Upper lobe of left lung (tissue), 6 donors: ENCODE results near the gene ANKRD30A. TPM values are rescaled to one million over a fixed set of nuclear protein-coding genes. Genes with fewer than 3 reads are reported as not detected.

Source experiments
- ATAC-seq, 2 donors: fragments of 200-7000 bp; cut with Tn5 transposase; one replicate each; pipeline ENCODE4 v1.9.1; 2022; ENCODE audit warnings: mild to moderate bottlenecking in 2 of 2, moderate library complexity in 2 of 2; ENCODE audit not compliant: low FRiP score in 2 of 2
- DNase-seq, 2 donors: peaks; one replicate each; pipeline ENCODE4 v3.0.0-alpha.2; 2019 to 2020
- H3K27ac ChIP-seq, 4 donors: fragments of 200-600 bp; sonication (generic); one replicate each; pipeline ENCODE4 v1.5.1; 2016 to 2019
- H3K27me3 ChIP-seq, 4 donors: fragments of 200-600 bp; sonication (generic); one replicate each; pipeline ENCODE4 v1.5.1; 2017 to 2019
- H3K36me3 ChIP-seq, 4 donors: fragments of 200-600 bp; sonication (generic); one replicate each; pipeline ENCODE4 v1.5.1; 2016 to 2019
- H3K4me1 ChIP-seq, 4 donors: fragments of 200-600 bp; sonication (generic); one replicate each; pipeline ENCODE4 v1.5.1; 2018 to 2019
- H3K4me3 ChIP-seq, 4 donors: fragments of 200-600 bp; sonication (generic); one replicate each; pipeline ENCODE4 v1.5.1; 2017 to 2019; ENCODE audit warnings: mild to moderate bottlenecking in 2 of 4, moderate library complexity in 1 of 4
- H3K9me3 ChIP-seq, 4 donors: fragments of 200-600 bp; sonication (generic); one replicate each; pipeline ENCODE4 v1.5.1; 2018 to 2019
- CTCF ChIP-seq, 6 experiments: fragments of 450-650 bp in 4 of 6; fragments of 200-600 bp in 2 of 6; sonication (generic) in 2 of 6; IDR thresholded peaks; one replicate each; pipeline ENCODE4 v1.5.1; 2016 to 2019; ENCODE audit warnings: antibody characterized with exemption in 6 of 6
- EP300 ChIP-seq, 4 donors: sonication (generic); formaldehyde crosslinking; IDR thresholded peaks; one replicate each; pipeline ENCODE4 v1.5.1; 2017; ENCODE audit warnings: antibody characterized with exemption in 4 of 4, control low read depth in 2 of 4
- POLR2A ChIP-seq, 4 donors: fragments of 450-650 bp; IDR thresholded peaks; one replicate each; pipeline ENCODE4 v1.5.1; 2016 to 2017; ENCODE audit warnings: antibody characterized with exemption in 4 of 4, mild to moderate bottlenecking in 2 of 4
- POLR2AphosphoS5 ChIP-seq, 2 donors: sonication (generic); formaldehyde crosslinking; IDR thresholded peaks; one replicate each; pipeline ENCODE4 v1.5.1; 2017; ENCODE audit warnings: antibody characterized with exemption in 2 of 2
- WGBS, 2 donors: methylation state at CpG; one replicate each; pipeline ENCODE4 v1.1.5; 2017 to 2018; 5-methylcytosine and 5-hydroxymethylcytosine counted together
- total RNA-seq, 6 donors: library from RNA; depleted of rRNA in 4 of 6; stranded (reverse); fragments of >200 nt in 4 of 6; gene quantifications; one replicate each; pipeline versions ENCODE4 v1.1.0 to v1.2.1, GENCODE V29; 2016 to 2021
- donor health status: DM: no; HTN: no; CAD: no; lungs with moderate emphysema.
- donor health status: DM: no; HTN: yes; CAD: no; lungs with severe emphysema.

ANKRD30A gene
- total RNA-seq, 6 donors from 2014 or later = not detected

GRCh38 chr10:37206132-37206531, 80.7 kb downstream of the ANKRD30A start:
- no peak for DNase-seq
- no peak overlapping the region for H3K4me3 ChIP-seq
- 83 to 85% methylated on average over 3 of the region's 3 CpGs for WGBS, 2 donors
- no peaks in the 10 kb centered on the region for H3K9me3 ChIP-seq
- H3K27me3 ChIP-seq = no peaks in the 10 kb centered on the region
- H3K36me3 ChIP-seq = no peaks in the 10 kb centered on the region
- no peak for ATAC-seq
- H3K27ac ChIP-seq = no peak overlapping the region
- no peaks in the 10 kb centered on the region for H3K4me1 ChIP-seq
- TF ChIP-seq POLR2AphosphoS5 (IDR thresholded peaks at IDR 0.05) (no peak), POLR2A (IDR thresholded peaks at IDR 0.05) (no peak), CTCF (IDR thresholded peaks at IDR 0.05) (no peak), EP300 (IDR thresholded peaks at IDR 0.05) (no peak)

- TF ChIP-seq POLR2AphosphoS5 (IDR thresholded peaks at IDR 0.05) (no peak), POLR2A (IDR thresholded peaks at IDR 0.05) (no peak), CTCF (IDR thresholded peaks at IDR 0.05) (no peak), EP300 (IDR thresholded peaks at IDR 0.05) (no peak)
- H3K27me3 ChIP-seq = no peaks in the 10 kb centered on the region
- H3K4me1 ChIP-seq = no peaks in the 10 kb centered on the region
- H3K4me3 ChIP-seq = no peak overlapping the region
- no peak for ATAC-seq
- WGBS, 2 donors = 0% methylated on average over 1 of the region's 1 CpG
- DNase-seq = no peak
- no peaks in the 10 kb centered on the region for H3K9me3 ChIP-seq
- no peaks in the 10 kb centered on the region for H3K36me3 ChIP-seq
- no peak overlapping the region for H3K27ac ChIP-seq
Observed at GRCh38 chr10:37220866-37221265, 95.5 kb downstream of the ANKRD30A start.

GRCh38 chr10:37222046-37222445, 96.6 kb downstream of the ANKRD30A start:
- WGBS, 2 donors = 17 to 28% methylated on average over 2 of the region's 2 CpGs
- Histone ChIP-seq H3K36me3 (no peaks in the 10 kb centered on the region), H3K4me1 (no peaks in the 10 kb centered on the region), H3K4me3 (no peak overlapping the region), H3K27me3 (no peaks in the 10 kb centered on the region), H3K9me3 (no peaks in the 10 kb centered on the region), H3K27ac (no peak overlapping the region)
- ATAC-seq (no peak), DNase-seq (no peak)
- no peak for TF ChIP-seq CTCF (IDR thresholded peaks at IDR 0.05)
- TF ChIP-seq POLR2A (IDR thresholded peaks at IDR 0.05) = no peak
- no peak for TF ChIP-seq POLR2AphosphoS5 (IDR thresholded peaks at IDR 0.05)
- TF ChIP-seq EP300 (IDR thresholded peaks at IDR 0.05) = no peak

GRCh38 chr10:37225163-37225562, 99.8 kb downstream of the ANKRD30A start:
- WGBS, 2 donors = 70 to 77% methylated on average over 2 of the region's 2 CpGs
- H3K9me3 ChIP-seq = no peaks in the 10 kb centered on the region

More at GRCh38 chr10:37225163-37225562, 99.8 kb downstream of the ANKRD30A start:
- Histone ChIP-seq H3K4me1 (no peaks in the 10 kb centered on the region), H3K36me3 (no peaks in the 10 kb centered on the region), H3K4me3 (no peak overlapping the region), H3K27me3 (no peaks in the 10 kb centered on the region), H3K27ac (no peak overlapping the region)
- ATAC-seq (no peak), DNase-seq (no peak)
- TF ChIP-seq POLR2A (IDR thresholded peaks at IDR 0.05) (no peak), CTCF (IDR thresholded peaks at IDR 0.05) (no peak), EP300 (IDR thresholded peaks at IDR 0.05) (no peak), POLR2AphosphoS5 (IDR thresholded peaks at IDR 0.05) (no peak)
